Activated B cell treated with CpG ODN at 0.5 μM for 24 hours (primary cell): ENCODE measurements around the gene SCAPER. TPM values are rescaled to one million over a fixed set of nuclear protein-coding genes. Genes with fewer than 3 reads are reported as not detected.
"Not testable (repeated sequence)": the region's sequence is repeated elsewhere in the genome, so short reads cannot be mapped to it uniquely, and the experiment has no call there.

Source experiments
- ATAC-seq: fragments of 200-7000 bp; cut with Tn5 transposase; one replicate; pipeline ENCODE4 v1.10.0; 2021; ENCODE audit warnings: low read depth, mild to moderate bottlenecking, moderate library complexity
- CTCF ChIA-PET: fragments of 350-600 bp; sonication (Branson Sonifier 250); formaldehyde crosslinking; loops from one replicate; lab custom pipeline; 2021; ENCODE audit warnings: antibody characterized with exemption; lab: Charles Lee
- POLR2A ChIA-PET: fragments of 350-600 bp; sonication (Branson Sonifier 250); formaldehyde crosslinking; loops from one replicate; lab custom pipeline; 2021; ENCODE audit warnings: antibody characterized with exemption; lab: Charles Lee
- DNase-seq: peaks from one replicate; pipeline ENCODE4 v3.0.0; 2022
- H3K27ac Mint-ChIP-seq: one replicate; pipeline ENCODE4 v1.8.0; 2020; ENCODE audit warnings: mixed read lengths
- H3K27me3 Mint-ChIP-seq: one replicate; pipeline ENCODE4 v1.8.0; 2021; ENCODE audit warnings: mixed read lengths
- H3K36me3 Mint-ChIP-seq: one replicate; pipeline ENCODE4 v1.8.0; 2021; ENCODE audit warnings: low read depth, mixed read lengths
- H3K4me1 Mint-ChIP-seq: one replicate; pipeline ENCODE4 v1.8.0; 2021; ENCODE audit warnings: mixed read lengths
- H3K4me3 Mint-ChIP-seq: one replicate; pipeline ENCODE4 v1.8.0; 2020; ENCODE audit warnings: mild to moderate bottlenecking, mixed read lengths
- H3K9me3 Mint-ChIP-seq: one replicate; pipeline ENCODE4 v1.8.0; 2020; ENCODE audit warnings: mixed read lengths
- CTCF ChIP-seq: fragments of 200-600 bp; IDR thresholded peaks from one replicate; pipeline ENCODE4 v1.8.0; 2022; ENCODE audit warnings: antibody characterized with exemption, mild to moderate bottlenecking
- intact Hi-C: fragments of 100-400 bp; cut with micrococcal nuclease; formaldehyde crosslinking; loops from one replicate; pipeline ENCODE4 v1.15.1; 2024
- total RNA-seq: library from RNA; stranded (reverse); gene quantifications from 2 replicates; pipeline ENCODE4 v1.2.3, GENCODE V29; 2022

SCAPER gene
- total RNA-seq, 1 donor from 2014 or later, result 38.8 TPM

GRCh38 chr15:76885212-76885611, 19.9 kb downstream of the SCAPER start:
- TF ChIP-seq CTCF, result no peak
- POLR2A ChIA-PET, result no interaction called here
- peaks cover 27% of the 10 kb centered on the region for H3K36me3 Mint-ChIP-seq
- no peak for DNase-seq
- intact Hi-C loops, result no loop called here
- H3K27ac Mint-ChIP-seq, result no peak overlapping the region
- H3K4me1 Mint-ChIP-seq, result peaks cover 6% of the 10 kb centered on the region
- H3K4me3 Mint-ChIP-seq, result no peak overlapping the region
- H3K27me3 Mint-ChIP-seq, result no peaks in the 10 kb centered on the region
- ATAC-seq, result no peak
- CTCF ChIA-PET, result no interaction called here
- no peaks in the 10 kb centered on the region for H3K9me3 Mint-ChIP-seq

GRCh38 chr15:76875911-76876310, 29.2 kb downstream of the SCAPER start:
- H3K27ac Mint-ChIP-seq, result no peak overlapping the region
- DNase-seq (no peak), ATAC-seq (no peak)
- ChIA-PET POLR2A (no interaction called here), CTCF (no interaction called here)
- intact Hi-C loops, result no loop called here
- H3K4me1 Mint-ChIP-seq, result peaks cover 9% of the 10 kb centered on the region
- no peaks in the 10 kb centered on the region for H3K27me3 Mint-ChIP-seq
- H3K9me3 Mint-ChIP-seq, result no peaks in the 10 kb centered on the region
- TF ChIP-seq CTCF, result no peak
- no peak overlapping the region for H3K4me3 Mint-ChIP-seq
- H3K36me3 Mint-ChIP-seq, result peaks cover 25% of the 10 kb centered on the region

DNA sequence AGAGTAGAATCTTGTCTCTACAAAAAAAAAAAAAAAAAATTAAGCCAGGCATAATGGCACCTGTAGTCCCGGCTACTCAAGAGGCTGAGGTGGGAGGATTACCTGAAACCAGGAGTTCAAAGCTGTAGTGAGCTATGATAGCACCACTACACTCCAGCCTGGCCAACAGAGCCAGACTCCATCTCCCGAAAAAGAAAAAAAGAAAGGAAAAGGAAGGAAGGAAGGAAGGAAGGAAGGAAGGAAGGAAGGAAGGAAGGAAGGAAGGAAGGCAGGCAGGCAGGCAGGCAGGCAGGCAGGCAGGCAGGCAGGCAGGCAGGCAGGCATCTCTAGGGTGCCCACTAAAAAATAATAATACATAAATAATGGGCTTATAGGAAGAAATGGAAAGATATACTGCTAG, 32.1 kb downstream of the SCAPER start:
- H3K9me3 Mint-ChIP-seq, ATAC-seq, POLR2A ChIA-PET, H3K4me3 Mint-ChIP-seq, H3K27me3 Mint-ChIP-seq, CTCF ChIA-PET, intact Hi-C loops, H3K27ac Mint-ChIP-seq, DNase-seq: not testable (repeated sequence)
- Mint-ChIP-seq H3K4me1 (peaks cover 12% of the 10 kb centered on the region), H3K36me3 (peaks cover 23% of the 10 kb centered on the region)

- no peaks in the 10 kb centered on the region for H3K27me3 Mint-ChIP-seq
- peaks cover 21% of the 10 kb centered on the region for H3K36me3 Mint-ChIP-seq
- TF ChIP-seq CTCF, result no peak
- no peaks in the 10 kb centered on the region for H3K9me3 Mint-ChIP-seq
- no peak overlapping the region for H3K4me3 Mint-ChIP-seq
- intact Hi-C loops, result no loop called here
- ATAC-seq (peak; percentile 21), DNase-seq (no peak)
- peaks cover 12% of the 10 kb centered on the region for H3K4me1 Mint-ChIP-seq
- CTCF ChIA-PET, result interaction anchor here (0.6 to 1.3 kb wide), 2 partner anchors 637 to 649 kb away, joined by 3 read pairs; no protein-coding TSS in a partner anchor
- POLR2A ChIA-PET, result no interaction called here
- H3K27ac Mint-ChIP-seq, result peak overlapping the region; percentile 16
Observed at GRCh38 chr15:76871930-76872329, 33.2 kb downstream of the SCAPER start.

GRCh38 chr15:76868740-76869139, 36.4 kb downstream of the SCAPER start:
- intact Hi-C loops, result loop anchor here (10.0 kb wide), 1 partner anchor 534 kb away; the partner anchor contains the start of gene ISL2
- Mint-ChIP-seq H3K36me3 (peaks cover 7% of the 10 kb centered on the region), H3K4me3 (no peak overlapping the region), H3K27ac (no peak overlapping the region), H3K27me3 (no peaks in the 10 kb centered on the region), H3K9me3 (no peaks in the 10 kb centered on the region), H3K4me1 (peaks cover 16% of the 10 kb centered on the region)
- ChIA-PET POLR2A (no interaction called here), CTCF (no interaction called here)
- ATAC-seq (no peak), DNase-seq (no peak)
- TF ChIP-seq CTCF, result no peak
